WTC11 (cell line): ENCODE results near the gene FAM13C. TPM values are rescaled to one million over a fixed set of nuclear protein-coding genes. Genes with fewer than 3 reads are reported as not detected.

Source experiments
- ATAC-seq: fragments of 200-7000 bp; cut with Tn5 transposase; 2 replicates; pipeline ENCODE4 v1.10.0; 2021; ENCODE audit warnings: mild to moderate bottlenecking, moderate library complexity
- CTCF ChIA-PET: fragments of 300-600 bp; sonication (Branson Sonifier 250); formaldehyde crosslinking; loops from one replicate; lab custom pipeline; 2021; ENCODE audit warnings: antibody characterized with exemption; lab: Charles Lee
- POLR2A ChIA-PET: fragments of 350-600 bp; sonication (Branson Sonifier 250); formaldehyde crosslinking; loops from one replicate; lab custom pipeline; 2021; ENCODE audit warnings: antibody characterized with exemption; lab: Charles Lee
- DNase-seq: peaks from one replicate; pipeline ENCODE4 v3.0.0; 2021; ENCODE audit warnings: low spot score
- H3K27ac Mint-ChIP-seq: 2 replicates; pipeline ENCODE4 v1.8.0; 2021; ENCODE audit warnings: mixed read lengths
- H3K27me3 Mint-ChIP-seq: 2 replicates; pipeline ENCODE4 v1.8.0; 2021; ENCODE audit warnings: low read depth, mild to moderate bottlenecking, moderate library complexity, mixed read lengths
- H3K36me3 Mint-ChIP-seq: 2 replicates; pipeline ENCODE4 v1.8.0; 2021; ENCODE audit warnings: mixed read lengths
- H3K4me1 Mint-ChIP-seq: 2 replicates; pipeline ENCODE4 v1.8.0; 2022; ENCODE audit warnings: mixed read lengths
- H3K4me3 Mint-ChIP-seq: 2 replicates; pipeline ENCODE4 v1.8.0; 2021; ENCODE audit warnings: mild to moderate bottlenecking, moderate library complexity, mixed read lengths
- H3K9me3 Mint-ChIP-seq: 2 replicates; pipeline ENCODE4 v1.8.0; 2021; ENCODE audit warnings: mixed read lengths
- ARID4B ChIP-seq: sonication (generic); formaldehyde crosslinking; IDR thresholded peaks from 2 replicates; pipeline ENCODE4 v1.8.0; 2023; ENCODE audit warnings: missing genetic modification reagents, mild to moderate bottlenecking, borderline replicate concordance
- ATF1 ChIP-seq: sonication (generic); formaldehyde crosslinking; IDR thresholded peaks from 2 replicates; pipeline ENCODE4 v1.8.1; 2023; ENCODE audit warnings: mild to moderate bottlenecking, moderate library complexity, missing genetic modification reagents
- CREB1 ChIP-seq: sonication (generic); formaldehyde crosslinking; IDR thresholded peaks from 2 replicates; pipeline ENCODE4 v1.8.0; 2023; ENCODE audit warnings: mild to moderate bottlenecking, missing genetic modification reagents
- ETV6 ChIP-seq: sonication (generic); formaldehyde crosslinking; IDR thresholded peaks from 2 replicates; pipeline ENCODE4 v1.8.1; 2022; ENCODE audit warnings: mild to moderate bottlenecking, missing genetic modification reagents
- FOXP1 ChIP-seq: sonication (generic); formaldehyde crosslinking; IDR thresholded peaks from 2 replicates; pipeline ENCODE4 v1.8.0; 2022; ENCODE audit warnings: missing genetic modification reagents, mild to moderate bottlenecking, moderate library complexity, borderline replicate concordance
- GABPB1 ChIP-seq: sonication (generic); formaldehyde crosslinking; IDR thresholded peaks from 2 replicates; pipeline ENCODE4 v1.8.1; 2023; ENCODE audit warnings: mild to moderate bottlenecking, missing genetic modification reagents
- GTF2I ChIP-seq: fragments of 250-450 bp; sonication (Bioruptor Pico); conservative IDR thresholded peaks from 2 replicates; pipeline ENCODE4 v1.4.0; 2021; ENCODE audit warnings: mild to moderate bottlenecking
- HMGA2 ChIP-seq: fragments of 250-450 bp; sonication (Bioruptor Pico); IDR thresholded peaks from 2 replicates; pipeline ENCODE4 v1.4.0; 2021; ENCODE audit warnings: mild to moderate bottlenecking, moderate library complexity
- IRF2 ChIP-seq: sonication (generic); formaldehyde crosslinking; IDR thresholded peaks from 2 replicates; pipeline ENCODE4 v1.8.0; 2022; ENCODE audit warnings: low read depth, missing genetic modification reagents, borderline replicate concordance
- JUN ChIP-seq: sonication (generic); formaldehyde crosslinking; IDR thresholded peaks from 2 replicates; pipeline ENCODE4 v1.8.0; 2023; ENCODE audit warnings: mild to moderate bottlenecking, missing genetic modification reagents
- MAX ChIP-seq: sonication (generic); formaldehyde crosslinking; IDR thresholded peaks from 2 replicates; pipeline ENCODE4 v1.8.0; 2022; ENCODE audit warnings: mild to moderate bottlenecking, missing genetic modification reagents
- MYBL2 ChIP-seq: sonication (generic); formaldehyde crosslinking; IDR thresholded peaks from 2 replicates; pipeline ENCODE4 v1.8.1; 2023; ENCODE audit warnings: mild to moderate bottlenecking, moderate library complexity, missing genetic modification reagents
- NFYB ChIP-seq: sonication (generic); formaldehyde crosslinking; conservative IDR thresholded peaks from 2 replicates; pipeline ENCODE4 v1.8.0; 2022; ENCODE audit warnings: low read depth, missing genetic modification reagents
- NR1H2 ChIP-seq: sonication (generic); formaldehyde crosslinking; IDR thresholded peaks from 2 replicates; pipeline ENCODE4 v1.9.0; 2021; ENCODE audit warnings: mild to moderate bottlenecking, moderate library complexity, missing genetic modification reagents
- PREB ChIP-seq: sonication (generic); formaldehyde crosslinking; IDR thresholded peaks from 2 replicates; pipeline ENCODE4 v1.8.1; 2022; ENCODE audit warnings: mild to moderate bottlenecking, missing genetic modification reagents, moderate library complexity, borderline replicate concordance
- PRRX2 ChIP-seq: fragments of 250-450 bp; sonication (Bioruptor Pico); IDR thresholded peaks from 2 replicates; pipeline ENCODE4 v1.8.0; 2021; ENCODE audit warnings: mild to moderate bottlenecking
- SOX15 ChIP-seq: fragments of 250-450 bp; sonication (Bioruptor Pico); IDR thresholded peaks from 2 replicates; pipeline ENCODE4 v1.9.0; 2021; ENCODE audit warnings: mild to moderate bottlenecking
- SP1 ChIP-seq: sonication (generic); formaldehyde crosslinking; conservative IDR thresholded peaks from 2 replicates; pipeline ENCODE4 v1.8.1; 2022; ENCODE audit warnings: missing genetic modification reagents
- TCF7 ChIP-seq: sonication (generic); formaldehyde crosslinking; IDR thresholded peaks from 2 replicates; pipeline ENCODE4 v1.8.0; 2022; ENCODE audit warnings: mild to moderate bottlenecking, low read depth, missing genetic modification reagents, moderate library complexity
- TEAD4 ChIP-seq: sonication (generic); formaldehyde crosslinking; IDR thresholded peaks from 2 replicates; pipeline ENCODE4 v1.8.0; 2022; ENCODE audit warnings: mild to moderate bottlenecking, missing genetic modification reagents
- ZNF121 ChIP-seq: sonication (generic); formaldehyde crosslinking; IDR thresholded peaks from 2 replicates; pipeline ENCODE4 v1.8.0; 2023; ENCODE audit warnings: missing genetic modification reagents
- ZNF138 ChIP-seq: sonication (generic); formaldehyde crosslinking; conservative IDR thresholded peaks from 2 replicates; pipeline ENCODE4 v1.8.1; 2022; ENCODE audit warnings: mild to moderate bottlenecking, moderate library complexity, missing genetic modification reagents
- ZNF263 ChIP-seq: sonication (generic); formaldehyde crosslinking; IDR thresholded peaks from 2 replicates; pipeline ENCODE4 v1.8.1; 2022; ENCODE audit warnings: low read depth, mild to moderate bottlenecking, moderate library complexity, missing genetic modification reagents
- ZNF396 ChIP-seq: fragments of 250-450 bp; sonication (Bioruptor Pico); IDR thresholded peaks from 2 replicates; pipeline ENCODE4 v1.8.0; 2021; ENCODE audit warnings: mild to moderate bottlenecking, moderate library complexity, borderline replicate concordance
- ZNF425 ChIP-seq: fragments of 250-450 bp; sonication (Bioruptor Pico); conservative IDR thresholded peaks from 2 replicates; pipeline ENCODE4 v1.9.0; 2021; ENCODE audit warnings: mild to moderate bottlenecking
- ZNF671 ChIP-seq: fragments of 250-450 bp; sonication (Bioruptor Pico); IDR thresholded peaks from 2 replicates; pipeline ENCODE4 v1.8.0; 2021; ENCODE audit warnings: mild to moderate bottlenecking
- total RNA-seq: library from RNA; stranded (reverse); gene quantifications from 3 replicates; pipeline ENCODE4 v1.2.3, GENCODE V29; 2021

The FAM13C gene
- total RNA-seq, 1 experiment from 2014 or later, result 1.5 TPM

GRCh38 chr10:59285848-59286247 is 76.5 kb downstream of the FAM13C start (continued):
- no peak for TF ChIP-seq ARID4B (CRISPR knock-in tag)
- no peak for TF ChIP-seq ZNF138 (CRISPR knock-in tag)
- TF ChIP-seq, all 79 proteins: peak for 0

- Mint-ChIP-seq H3K4me3 (no peak overlapping the region), H3K36me3 (no peaks in the 10 kb centered on the region), H3K9me3 (no peaks in the 10 kb centered on the region; the same call in 1 of the 2 replicates), H3K4me1 (peaks cover 30% of the 10 kb centered on the region), H3K27me3 (no peaks in the 10 kb centered on the region; the same call in 1 of the 2 replicates), H3K27ac (no peak overlapping the region)
- ChIA-PET CTCF (no interaction called here), POLR2A (no interaction called here)
- no peak for ATAC-seq
- no peak for DNase-seq
- TF ChIP-seq ZNF263 (CRISPR knock-in tag) (no peak), JUN (CRISPR knock-in tag) (no peak), TCF7 (CRISPR knock-in tag) (no peak), ATF1 (CRISPR knock-in tag) (no peak), ZNF396 (CRISPR knock-in tag) (no peak), GTF2I (CRISPR knock-in tag) (no peak), PREB (CRISPR knock-in tag) (no peak), MYBL2 (CRISPR knock-in tag) (no peak), HMGA2 (CRISPR knock-in tag) (no peak), FOXP1 (CRISPR knock-in tag) (no peak), ZNF121 (CRISPR knock-in tag) (no peak), ETV6 (CRISPR knock-in tag) (no peak), CREB1 (CRISPR knock-in tag) (no peak), SOX15 (CRISPR knock-in tag) (no peak), ZNF671 (no peak)
Measured at GRCh38 chr10:59285073-59285472, 77.3 kb downstream of the FAM13C start.

GRCh38 chr10:59284118-59284975 is 78.0 kb downstream of the FAM13C start:
- no peak for ATAC-seq
- H3K9me3 Mint-ChIP-seq, result no peaks in the 10 kb centered on the region; the same call in 1 of the 2 replicates
- no peak for DNase-seq
- H3K4me1 Mint-ChIP-seq, result peaks cover 22% of the 10 kb centered on the region
- H3K27ac Mint-ChIP-seq, result no peak overlapping the region
- CTCF ChIA-PET, result no interaction called here
- no peaks in the 10 kb centered on the region; the same call in 1 of the 2 replicates for H3K27me3 Mint-ChIP-seq
- H3K4me3 Mint-ChIP-seq, result no peak overlapping the region
- H3K36me3 Mint-ChIP-seq, result no peaks in the 10 kb centered on the region
- POLR2A ChIA-PET, result no interaction called here
- TF ChIP-seq TEAD4 (CRISPR knock-in tag) (no peak), GABPB1 (no peak), IRF2 (CRISPR knock-in tag) (no peak), ZNF425 (CRISPR knock-in tag) (no peak), MAX (CRISPR knock-in tag) (no peak), MYBL2 (CRISPR knock-in tag) (no peak), NFYB (CRISPR knock-in tag) (no peak), ZNF263 (CRISPR knock-in tag) (no peak), NR1H2 (CRISPR knock-in tag) (no peak), PRRX2 (no peak), SP1 (CRISPR knock-in tag) (no peak)
